Measurements from ENCODE around the gene TNRC6C. TPM values are rescaled to one million over a fixed set of nuclear protein-coding genes. Genes with fewer than 3 reads are reported as not detected.

TNRC6C gene
- total RNA-seq, 4 donors from 2014 or later: 2.6 to 10.9 (median 4.7) TPM

DNA sequence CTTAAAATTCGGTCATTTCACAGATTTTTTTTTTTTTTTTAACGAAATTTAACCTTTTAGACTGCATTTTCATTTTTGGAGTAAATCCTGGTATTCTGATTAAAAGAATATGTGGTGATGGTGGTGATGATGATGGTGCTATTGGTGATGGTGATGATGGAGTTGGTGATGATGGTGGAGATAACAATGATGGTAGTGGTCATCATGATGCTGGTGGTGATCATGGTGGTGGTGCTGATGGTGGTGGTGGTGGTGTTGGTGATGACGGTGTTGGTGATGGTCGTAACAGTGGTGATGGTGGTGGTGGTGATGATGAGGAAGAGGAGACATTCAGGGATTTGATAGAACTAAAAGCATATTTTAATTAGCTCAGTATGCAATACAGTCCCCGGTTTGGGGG, 84.0 kb downstream of the TNRC6C start:
- Histone ChIP-seq H3K27me3 (no peaks in the 10 kb centered on the region), H3K36me3 (peaks cover 0 to 1% (median 0%) of the 10 kb centered on the region in 3 donors), H3K4me1 (peaks cover 0 to 45% (median 19%) of the 10 kb centered on the region in 3 donors), H3K27ac (no peak overlapping the region), H3K4me3 (no peak overlapping the region), H3K9me3 (no peaks in the 10 kb centered on the region)
- DNase-seq: no peak
- intact Hi-C loops (cut with DNase I): no loop called here
- TF ChIP-seq POLR2A (IDR thresholded peaks at IDR 0.05): no peak
- TF ChIP-seq, protein P1, sequence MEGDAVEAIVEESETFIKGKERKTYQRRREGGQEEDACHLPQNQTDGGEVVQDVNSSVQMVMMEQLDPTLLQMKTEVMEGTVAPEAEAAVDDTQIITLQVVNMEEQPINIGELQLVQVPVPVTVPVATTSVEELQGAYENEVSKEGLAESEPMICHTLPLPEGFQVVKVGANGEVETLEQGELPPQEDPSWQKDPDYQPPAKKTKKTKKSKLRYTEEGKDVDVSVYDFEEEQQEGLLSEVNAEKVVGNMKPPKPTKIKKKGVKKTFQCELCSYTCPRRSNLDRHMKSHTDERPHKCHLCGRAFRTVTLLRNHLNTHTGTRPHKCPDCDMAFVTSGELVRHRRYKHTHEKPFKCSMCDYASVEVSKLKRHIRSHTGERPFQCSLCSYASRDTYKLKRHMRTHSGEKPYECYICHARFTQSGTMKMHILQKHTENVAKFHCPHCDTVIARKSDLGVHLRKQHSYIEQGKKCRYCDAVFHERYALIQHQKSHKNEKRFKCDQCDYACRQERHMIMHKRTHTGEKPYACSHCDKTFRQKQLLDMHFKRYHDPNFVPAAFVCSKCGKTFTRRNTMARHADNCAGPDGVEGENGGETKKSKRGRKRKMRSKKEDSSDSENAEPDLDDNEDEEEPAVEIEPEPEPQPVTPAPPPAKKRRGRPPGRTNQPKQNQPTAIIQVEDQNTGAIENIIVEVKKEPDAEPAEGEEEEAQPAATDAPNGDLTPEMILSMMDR (IDR thresholded peaks at IDR 0.05): no peak
- WGBS, 2 donors: 84 to 95% methylated on average over 5 of the region's 5 CpGs

DNA sequence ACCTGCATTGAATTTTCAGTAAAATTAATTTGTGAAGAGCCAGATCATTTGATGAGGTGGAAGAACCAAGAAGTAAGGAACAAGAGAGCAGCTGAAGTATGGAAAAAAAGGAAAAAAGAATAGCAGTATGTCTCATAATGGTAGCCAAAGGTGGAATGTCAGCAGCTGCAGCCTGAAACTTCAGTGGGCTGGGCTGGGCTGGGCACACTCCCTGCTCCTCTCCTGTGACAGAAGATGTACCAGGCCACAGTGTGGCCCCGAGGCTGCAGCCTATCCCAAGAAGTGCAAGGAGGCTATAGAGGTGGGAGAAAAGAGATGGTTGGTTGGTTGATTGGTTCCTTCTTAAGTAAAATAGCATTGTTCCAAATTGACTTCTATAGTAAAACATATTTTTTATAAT, 84.5 kb downstream of the TNRC6C start:
- intact Hi-C loops (cut with DNase I): no loop called here
- TF ChIP-seq, protein P1 (IDR thresholded peaks at IDR 0.05): no peak
- no peak overlapping the region for H3K27ac ChIP-seq
- H3K36me3 ChIP-seq: no peaks in the 10 kb centered on the region
- WGBS, 2 donors: 100% methylated on average over 1 of the region's 1 CpG
- H3K4me3 ChIP-seq: no peak overlapping the region
- H3K4me1 ChIP-seq: peaks cover 0 to 45% (median 19%) of the 10 kb centered on the region in 3 donors
- no peaks in the 10 kb centered on the region for H3K9me3 ChIP-seq
- no peak for DNase-seq
- no peaks in the 10 kb centered on the region for H3K27me3 ChIP-seq

DNA sequence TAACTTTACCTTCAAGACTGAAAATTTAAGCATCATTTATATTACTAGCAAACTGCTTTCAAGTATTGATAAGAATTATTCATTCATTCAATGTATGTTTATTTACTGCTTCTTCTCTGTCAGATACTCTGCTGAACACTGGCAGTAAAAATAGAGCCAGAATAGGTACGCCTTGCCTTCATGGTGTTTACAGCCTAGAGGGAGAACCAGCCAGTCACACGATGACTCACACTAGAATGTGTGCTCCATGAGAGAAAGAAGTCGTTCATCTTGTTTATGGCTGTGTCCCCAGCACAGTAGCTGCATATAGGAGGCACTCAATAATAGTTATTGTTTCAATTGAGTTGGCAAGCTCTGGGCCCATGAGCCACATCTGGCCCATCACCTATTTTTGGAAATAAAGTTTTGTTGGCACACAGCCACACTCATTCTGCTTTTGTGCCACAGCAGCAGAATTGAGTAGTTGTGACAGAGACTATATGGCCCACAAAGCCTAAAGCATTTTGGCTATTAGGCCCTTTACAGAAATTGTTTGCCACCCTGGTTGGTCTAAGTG, 85.9 kb downstream of the TNRC6C start:
- Histone ChIP-seq H3K9me3 (no peaks in the 10 kb centered on the region), H3K36me3 (peaks cover 5 to 10% (median 6%) of the 10 kb centered on the region in 3 donors), H3K27me3 (no peaks in the 10 kb centered on the region), H3K27ac (no peak overlapping the region), H3K4me3 (no peak overlapping the region), H3K4me1 (peaks cover 0 to 37% (median 17%) of the 10 kb centered on the region in 3 donors)
- no peak for DNase-seq
- intact Hi-C loops (cut with DNase I): no loop called here
- TF ChIP-seq, protein P1 (IDR thresholded peaks at IDR 0.05): no peak
- TF ChIP-seq POLR2A (IDR thresholded peaks at IDR 0.05): no peak
- 51 to 58% methylated on average over 3 of the region's 3 CpGs for WGBS, 2 donors

DNA sequence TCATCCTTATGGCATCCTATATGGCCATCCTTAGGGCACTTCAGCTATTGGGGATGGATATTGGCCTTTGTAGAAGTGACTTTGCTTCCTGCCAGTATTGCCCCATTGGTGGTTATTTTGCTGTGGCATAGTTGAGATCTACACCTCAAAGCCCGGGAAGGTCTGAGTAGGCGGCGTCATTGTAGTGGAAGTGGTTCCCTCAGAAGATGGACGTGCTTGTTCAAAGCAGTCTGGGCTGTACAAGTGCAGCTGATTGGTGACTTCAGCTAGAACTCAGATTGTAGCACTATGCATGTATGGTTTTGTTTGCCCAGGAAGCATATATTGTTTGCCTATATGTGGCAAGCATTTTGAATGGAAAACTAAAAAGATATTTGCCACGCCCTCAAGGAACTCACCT, 86.8 kb downstream of the TNRC6C start:
- no peak for TF ChIP-seq POLR2A (IDR thresholded peaks at IDR 0.05)
- TF ChIP-seq, protein P1 (IDR thresholded peaks at IDR 0.05): no peak
- H3K36me3 ChIP-seq: peaks cover 10 to 20% (median 14%) of the 10 kb centered on the region in 3 donors
- H3K4me1 ChIP-seq: peaks cover 0 to 28% (median 7%) of the 10 kb centered on the region in 3 donors
- H3K27ac ChIP-seq: no peak overlapping the region
- intact Hi-C loops (cut with DNase I): no loop called here
- WGBS, 2 donors: 94% methylated on average over 1 to 5 of the region's 5 CpGs
- no peak overlapping the region for H3K4me3 ChIP-seq
- no peaks in the 10 kb centered on the region for H3K9me3 ChIP-seq
- no peaks in the 10 kb centered on the region for H3K27me3 ChIP-seq
- no peak for DNase-seq

DNA sequence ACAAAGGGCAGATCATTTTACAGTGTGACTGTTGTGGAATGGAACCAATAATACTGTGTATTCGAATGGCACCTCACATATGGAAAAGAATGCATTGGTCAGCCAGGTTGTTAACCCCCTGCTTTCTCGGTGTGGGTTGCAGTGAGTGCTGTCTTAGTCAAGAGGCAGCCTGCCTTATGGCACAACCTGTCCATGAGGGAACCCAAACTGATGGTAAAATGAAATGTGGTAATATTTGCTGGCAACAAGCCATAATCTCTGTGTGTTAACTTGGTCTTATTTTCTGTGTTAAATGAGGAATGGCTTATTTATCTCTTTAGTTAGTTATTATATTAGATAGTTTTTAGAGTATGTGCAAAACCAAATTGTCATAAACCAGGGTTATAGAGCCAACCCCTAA, 88.4 kb downstream of the TNRC6C start:
- WGBS, 2 donors: 74 to 92% methylated on average over 2 of the region's 2 CpGs
- no peaks in the 10 kb centered on the region for H3K9me3 ChIP-seq

More for the DNA sequence above, 88.4 kb downstream of the TNRC6C start:
- Histone ChIP-seq H3K27me3 (no peaks in the 10 kb centered on the region), H3K4me3 (no peak overlapping the region), H3K36me3 (peaks cover 10 to 36% (median 14%) of the 10 kb centered on the region in 3 donors), H3K27ac (no peak overlapping the region), H3K4me1 (peaks cover 0 to 19% (median 4%) of the 10 kb centered on the region in 3 donors)
- DNase-seq: no peak
- intact Hi-C loops (cut with DNase I): no loop called here
- no peak for TF ChIP-seq POLR2A (IDR thresholded peaks at IDR 0.05)
- TF ChIP-seq, protein P1 (IDR thresholded peaks at IDR 0.05): no peak
